ENCODE measurements around the gene RPL21.

RPL21 gene

DNA sequence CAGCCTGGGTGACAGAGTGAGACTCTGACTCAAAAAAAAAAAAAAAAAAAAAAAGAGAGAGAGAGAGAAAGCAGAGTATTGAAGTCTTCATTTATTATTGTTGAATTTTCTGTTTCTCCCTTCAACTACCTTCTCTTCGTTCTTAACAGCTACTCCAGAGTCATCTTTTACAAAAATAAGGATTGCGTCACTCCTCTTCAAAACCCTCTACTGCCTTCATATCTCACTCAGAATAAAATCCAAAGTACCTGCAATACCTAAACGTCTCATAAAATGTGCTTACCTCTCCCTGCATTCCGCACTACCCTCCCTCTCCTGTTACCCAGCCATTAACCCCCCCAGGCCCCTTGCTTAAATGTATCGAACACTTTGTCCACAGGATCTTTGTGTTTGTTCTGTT lies 17.4 kb upstream of the RPL21 start:
- no peak for DNase-seq (ENCODE audit: low read depth)
- no peak overlapping the region for H3K4me3 ChIP-seq (ENCODE audit: control insufficient read depth, low read depth, low read length)
- TF ChIP-seq, protein P1, sequence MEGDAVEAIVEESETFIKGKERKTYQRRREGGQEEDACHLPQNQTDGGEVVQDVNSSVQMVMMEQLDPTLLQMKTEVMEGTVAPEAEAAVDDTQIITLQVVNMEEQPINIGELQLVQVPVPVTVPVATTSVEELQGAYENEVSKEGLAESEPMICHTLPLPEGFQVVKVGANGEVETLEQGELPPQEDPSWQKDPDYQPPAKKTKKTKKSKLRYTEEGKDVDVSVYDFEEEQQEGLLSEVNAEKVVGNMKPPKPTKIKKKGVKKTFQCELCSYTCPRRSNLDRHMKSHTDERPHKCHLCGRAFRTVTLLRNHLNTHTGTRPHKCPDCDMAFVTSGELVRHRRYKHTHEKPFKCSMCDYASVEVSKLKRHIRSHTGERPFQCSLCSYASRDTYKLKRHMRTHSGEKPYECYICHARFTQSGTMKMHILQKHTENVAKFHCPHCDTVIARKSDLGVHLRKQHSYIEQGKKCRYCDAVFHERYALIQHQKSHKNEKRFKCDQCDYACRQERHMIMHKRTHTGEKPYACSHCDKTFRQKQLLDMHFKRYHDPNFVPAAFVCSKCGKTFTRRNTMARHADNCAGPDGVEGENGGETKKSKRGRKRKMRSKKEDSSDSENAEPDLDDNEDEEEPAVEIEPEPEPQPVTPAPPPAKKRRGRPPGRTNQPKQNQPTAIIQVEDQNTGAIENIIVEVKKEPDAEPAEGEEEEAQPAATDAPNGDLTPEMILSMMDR (IDR thresholded peaks at IDR 0.05; ENCODE audit: control insufficient read depth, insufficient read depth, low read depth, low read length, missing control alignments): no peak

DNA sequence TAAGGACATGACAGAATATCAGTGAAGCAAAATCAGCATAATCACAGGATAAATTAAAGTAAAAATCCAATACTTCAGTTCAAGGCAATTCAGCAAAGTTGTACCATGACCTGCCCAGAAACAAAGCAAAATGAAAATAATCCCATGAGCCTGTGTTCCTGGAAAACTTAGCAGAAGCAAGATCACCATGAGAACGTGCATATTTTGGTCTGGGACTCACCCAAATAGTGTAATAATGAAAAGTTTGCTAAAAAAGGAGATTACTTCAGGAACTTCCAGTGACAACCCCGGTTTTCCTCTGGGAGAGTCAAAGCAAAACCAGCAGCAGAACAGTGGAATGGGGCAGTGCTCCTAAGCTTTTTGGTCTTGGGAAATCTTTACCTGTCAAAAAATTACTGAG lies 14.9 kb upstream of the RPL21 start:
- H3K4me3 ChIP-seq (ENCODE audit: control insufficient read depth, low read depth, low read length): no peak overlapping the region
- TF ChIP-seq, protein P1 (IDR thresholded peaks at IDR 0.05; ENCODE audit: control insufficient read depth, insufficient read depth, low read depth, low read length, missing control alignments): no peak
- no peak for DNase-seq (ENCODE audit: low read depth)

DNA sequence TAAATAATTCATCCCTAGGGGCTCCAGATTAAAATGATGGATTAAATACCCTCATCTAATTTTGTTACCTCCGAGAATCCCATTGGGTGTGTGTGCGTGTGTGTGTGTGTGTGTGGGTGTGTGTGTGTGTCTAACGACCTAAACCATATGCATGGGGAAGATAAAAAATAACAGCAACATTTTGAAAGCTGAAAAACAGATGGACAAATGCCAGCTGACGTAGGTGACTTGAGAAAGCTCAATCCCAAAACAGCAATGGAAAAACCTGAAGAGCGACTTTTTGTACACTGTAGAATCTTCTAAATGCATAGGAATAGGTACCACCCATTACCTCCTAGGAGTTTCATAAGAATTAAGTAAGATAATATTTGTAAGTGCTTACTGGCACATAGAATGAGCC lies 8.7 kb upstream of the RPL21 start:
- TF ChIP-seq, protein P1 (IDR thresholded peaks at IDR 0.05; ENCODE audit: control insufficient read depth, insufficient read depth, low read depth, low read length, missing control alignments): no peak
- no peak for DNase-seq (ENCODE audit: low read depth)
- no peak overlapping the region for H3K4me3 ChIP-seq (ENCODE audit: control insufficient read depth, low read depth, low read length)

DNA sequence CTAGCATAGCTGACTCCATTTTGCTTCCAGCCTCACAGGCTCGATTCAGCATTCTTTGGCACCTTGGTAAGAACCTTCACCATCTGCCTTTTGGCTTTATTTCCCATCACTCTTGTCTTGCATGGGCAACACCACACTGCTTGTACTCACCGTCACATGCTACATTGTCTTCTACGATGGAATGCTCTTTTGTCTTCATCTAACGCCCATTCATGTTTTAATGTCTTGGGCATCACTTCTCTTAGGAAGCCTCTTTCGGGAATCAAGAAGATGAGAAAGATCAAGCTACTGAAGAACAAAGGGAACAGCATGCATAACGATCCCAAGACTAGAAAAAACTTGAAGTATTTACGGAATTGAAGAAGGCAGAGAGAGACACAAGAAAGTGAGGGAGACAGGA lies 5.7 kb upstream of the RPL21 start:
- TF ChIP-seq, protein P1 (IDR thresholded peaks at IDR 0.05; ENCODE audit: control insufficient read depth, insufficient read depth, low read depth, low read length, missing control alignments): no peak
- no peak overlapping the region for H3K4me3 ChIP-seq (ENCODE audit: control insufficient read depth, low read depth, low read length)
- DNase-seq (ENCODE audit: low read depth): no peak

DNA sequence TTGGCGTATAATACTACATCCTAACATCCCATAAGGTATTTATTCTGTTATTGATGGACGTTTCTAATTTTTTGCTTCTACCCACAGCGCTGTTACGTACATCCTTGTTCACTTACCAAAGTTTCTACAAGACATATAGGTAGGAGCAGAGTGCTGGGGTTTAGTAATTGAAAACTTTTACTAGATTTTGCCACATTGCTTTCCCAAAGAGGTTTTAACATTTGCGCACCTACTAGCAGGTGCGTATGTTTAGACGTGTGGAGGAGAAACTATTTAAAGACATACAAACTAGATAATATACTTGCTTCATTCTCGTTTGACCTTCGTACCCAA lies 559 bp upstream of the RPL21 start:
- DNase-seq (ENCODE audit: low read depth): no peak
- peak overlapping the region; percentile 89 for H3K4me3 ChIP-seq (ENCODE audit: control insufficient read depth, low read depth, low read length)
- TF ChIP-seq, protein P1 (IDR thresholded peaks at IDR 0.05; ENCODE audit: control insufficient read depth, insufficient read depth, low read depth, low read length, missing control alignments): no peak

DNA sequence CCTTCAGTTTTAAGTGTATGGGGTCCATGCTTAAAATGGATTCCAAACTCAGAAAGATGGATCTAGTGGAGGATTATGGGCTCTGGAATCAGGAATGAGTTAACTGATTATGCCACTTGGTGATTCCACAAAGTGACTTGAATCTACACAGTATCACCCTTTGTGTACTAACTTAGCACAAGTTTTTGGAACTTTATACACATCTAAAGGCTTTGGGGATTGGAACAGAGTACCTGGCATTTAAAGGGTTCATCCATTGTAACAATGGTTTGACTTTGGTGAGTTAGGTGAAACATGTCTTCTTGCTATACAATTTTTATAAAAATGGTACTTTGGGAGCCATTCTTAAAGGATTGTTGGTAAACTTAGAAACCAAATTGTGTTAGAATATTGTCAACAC lies 1.1 kb downstream of the RPL21 start:
- TF ChIP-seq, protein P1 (IDR thresholded peaks at IDR 0.05; ENCODE audit: control insufficient read depth, insufficient read depth, low read depth, low read length, missing control alignments): no peak
- peak overlapping the region; percentile 89 for H3K4me3 ChIP-seq (ENCODE audit: control insufficient read depth, low read depth, low read length)
- DNase-seq (ENCODE audit: low read depth): no peak

DNA sequence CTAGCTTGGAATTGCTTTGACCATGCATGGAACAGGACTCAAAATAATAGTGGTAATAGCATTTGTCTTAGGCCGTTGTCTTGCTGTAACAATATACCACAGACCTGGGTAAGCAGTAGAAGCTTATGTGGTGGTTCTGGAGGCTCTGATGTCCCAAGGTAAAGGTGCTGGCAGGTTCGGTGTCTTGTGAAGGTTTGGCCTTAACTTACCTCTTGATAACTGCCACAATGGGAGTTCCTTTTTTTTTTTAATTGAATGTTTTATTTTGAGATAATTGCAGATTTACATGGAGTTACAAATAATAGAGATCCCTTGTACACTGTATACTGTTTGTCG lies 5.8 kb downstream of the RPL21 start:
- no peak for DNase-seq (ENCODE audit: low read depth)
- TF ChIP-seq, protein P1 (IDR thresholded peaks at IDR 0.05; ENCODE audit: control insufficient read depth, insufficient read depth, low read depth, low read length, missing control alignments): no peak
- H3K4me3 ChIP-seq (ENCODE audit: control insufficient read depth, low read depth, low read length): no peak overlapping the region
